Cardiac muscle cell (in vitro differentiated cells and primary cell): ENCODE data around the gene KCNN3. TPM values are rescaled to one million over a fixed set of nuclear protein-coding genes. Genes with fewer than 3 reads are reported as not detected.
A peak's percentile ranks its signal among the peaks of the same experiment; 100 is the strongest.

ENCODE experiments used
- DNase-seq, 2 donors: peaks; one replicate each; pipeline versions ENCODE4 v3.0.0 to v3.0.0-alpha.2; 2010 to 2017; ENCODE audit warnings: low read depth in 1 of 2, low spot score in 1 of 2
- H3K27ac ChIP-seq: fragments of 200-600 bp; sonication (generic); 2 replicates; pipeline ENCODE4 v1.5.1; 2016
- H3K27me3 ChIP-seq: fragments of 200-600 bp; sonication (generic); 2 replicates; pipeline ENCODE4 v1.6.0; 2016; ENCODE audit warnings: control low read depth
- H3K36me3 ChIP-seq: fragments of 200-600 bp; sonication (generic); 2 replicates; pipeline ENCODE4 v1.5.1; 2016; ENCODE audit warnings: control low read depth
- H3K4me1 ChIP-seq: fragments of 200-600 bp; sonication (generic); 2 replicates; pipeline ENCODE4 v1.8.1; 2017; ENCODE audit warnings: low read depth, mild to moderate bottlenecking, mixed run types
- H3K4me3 ChIP-seq: fragments of 200-600 bp; sonication (generic); 2 replicates; pipeline ENCODE4 v1.5.1; 2016; ENCODE audit warnings: mild to moderate bottlenecking
- H3K9me3 ChIP-seq: fragments of 200-600 bp; sonication (generic); 2 replicates; pipeline ENCODE4 v1.5.1; 2017; ENCODE audit warnings: low read depth, mild to moderate bottlenecking, control low read depth
- polyA plus RNA-seq: library from polyadenylated mRNA; unstranded; fragments of >200 nt; fragmentation: Nextera tagmentation; extraction: Ambion mirVana; gene quantifications from 2 replicates; pipeline ENCODE4 v1.2.1, GENCODE V29; 2016
- total RNA-seq: library from RNA; depleted of rRNA; stranded (reverse); fragments of >200 nt; gene quantifications from 2 replicates; pipeline ENCODE4 v1.2.3, GENCODE V29; 2016
- TF ChIP-seq, protein P1 (sequence below): IDR thresholded peaks from 2 replicates; pipeline ENCODE4 v1.5.1; 2012; ENCODE audit warnings: low read depth, mild to moderate bottlenecking, low read length

Gene KCNN3
- total and polyA plus RNA-seq, 2 experiments from 2014 or later, result 1.5 to 2.9 TPM

DNA sequence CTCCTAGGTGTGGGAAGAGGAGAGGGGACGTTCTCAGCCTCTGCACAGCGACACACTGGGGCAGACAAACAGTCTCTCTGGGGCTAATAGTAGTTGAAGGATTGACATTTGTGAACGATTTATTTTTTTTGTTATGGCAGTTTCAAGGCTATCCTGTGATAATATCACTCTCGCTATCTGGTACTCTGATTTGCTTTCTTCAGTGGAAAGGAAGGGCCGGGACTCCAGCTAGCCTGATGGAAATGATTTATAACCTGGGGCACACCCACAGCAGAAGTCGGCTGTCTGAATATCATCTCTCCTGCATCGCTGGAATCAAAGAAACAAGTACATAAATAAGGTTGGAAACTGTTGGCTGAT lies 122.7 kb downstream of the KCNN3 start:
- H3K4me1 ChIP-seq, result peaks cover 7% of the 10 kb centered on the region
- H3K27ac ChIP-seq, result no peak overlapping the region

DNA sequence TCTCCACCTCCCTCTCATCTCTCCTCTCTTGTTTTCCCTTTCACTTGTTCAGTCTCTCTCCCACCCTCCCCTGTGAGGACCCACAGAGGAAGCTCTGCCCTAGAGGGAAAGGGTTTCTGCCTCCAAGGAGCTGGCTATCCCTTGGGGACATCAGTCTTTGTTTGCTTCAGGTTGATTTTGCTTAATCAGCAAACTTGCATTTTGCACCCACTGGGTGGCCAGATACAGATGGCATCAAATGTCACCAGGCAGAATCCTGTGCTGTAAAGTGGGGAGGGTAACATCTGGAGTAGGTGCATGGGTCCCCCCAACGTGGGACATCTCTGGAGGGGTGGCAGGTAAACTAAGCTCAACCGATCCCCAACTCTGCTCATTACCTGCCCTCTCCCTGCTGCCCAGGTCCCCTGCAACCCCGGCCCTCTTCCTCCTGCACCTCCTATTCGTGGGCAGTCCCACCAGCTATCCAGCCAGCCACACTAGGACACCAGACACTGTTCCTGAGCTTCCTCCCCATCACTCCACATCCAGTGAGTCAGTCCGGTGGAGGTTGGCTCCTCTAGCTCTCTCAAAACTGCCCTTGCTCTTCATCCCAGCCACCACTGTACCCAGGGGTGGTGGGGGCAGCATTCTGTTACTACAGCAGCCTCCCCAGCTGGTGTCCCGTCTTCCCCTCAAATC lies 123.3 kb downstream of the KCNN3 start:
- H3K4me3 ChIP-seq, result no peak overlapping the region
- no peaks in the 10 kb centered on the region for H3K36me3 ChIP-seq
- peaks cover 7% of the 10 kb centered on the region for H3K4me1 ChIP-seq
- H3K9me3 ChIP-seq, result no peaks in the 10 kb centered on the region
- H3K27ac ChIP-seq, result no peak overlapping the region
- TF ChIP-seq, protein P1, sequence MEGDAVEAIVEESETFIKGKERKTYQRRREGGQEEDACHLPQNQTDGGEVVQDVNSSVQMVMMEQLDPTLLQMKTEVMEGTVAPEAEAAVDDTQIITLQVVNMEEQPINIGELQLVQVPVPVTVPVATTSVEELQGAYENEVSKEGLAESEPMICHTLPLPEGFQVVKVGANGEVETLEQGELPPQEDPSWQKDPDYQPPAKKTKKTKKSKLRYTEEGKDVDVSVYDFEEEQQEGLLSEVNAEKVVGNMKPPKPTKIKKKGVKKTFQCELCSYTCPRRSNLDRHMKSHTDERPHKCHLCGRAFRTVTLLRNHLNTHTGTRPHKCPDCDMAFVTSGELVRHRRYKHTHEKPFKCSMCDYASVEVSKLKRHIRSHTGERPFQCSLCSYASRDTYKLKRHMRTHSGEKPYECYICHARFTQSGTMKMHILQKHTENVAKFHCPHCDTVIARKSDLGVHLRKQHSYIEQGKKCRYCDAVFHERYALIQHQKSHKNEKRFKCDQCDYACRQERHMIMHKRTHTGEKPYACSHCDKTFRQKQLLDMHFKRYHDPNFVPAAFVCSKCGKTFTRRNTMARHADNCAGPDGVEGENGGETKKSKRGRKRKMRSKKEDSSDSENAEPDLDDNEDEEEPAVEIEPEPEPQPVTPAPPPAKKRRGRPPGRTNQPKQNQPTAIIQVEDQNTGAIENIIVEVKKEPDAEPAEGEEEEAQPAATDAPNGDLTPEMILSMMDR, result no peak
- no peak for DNase-seq
- no peaks in the 10 kb centered on the region for H3K27me3 ChIP-seq

More for the DNA sequence above, 122.7 kb downstream of the KCNN3 start:
- H3K4me3 ChIP-seq, result no peak overlapping the region
- H3K36me3 ChIP-seq, result no peaks in the 10 kb centered on the region
- TF ChIP-seq, protein P1, result no peak
- no peaks in the 10 kb centered on the region for H3K27me3 ChIP-seq
- no peaks in the 10 kb centered on the region for H3K9me3 ChIP-seq
- DNase-seq, result no peak

DNA sequence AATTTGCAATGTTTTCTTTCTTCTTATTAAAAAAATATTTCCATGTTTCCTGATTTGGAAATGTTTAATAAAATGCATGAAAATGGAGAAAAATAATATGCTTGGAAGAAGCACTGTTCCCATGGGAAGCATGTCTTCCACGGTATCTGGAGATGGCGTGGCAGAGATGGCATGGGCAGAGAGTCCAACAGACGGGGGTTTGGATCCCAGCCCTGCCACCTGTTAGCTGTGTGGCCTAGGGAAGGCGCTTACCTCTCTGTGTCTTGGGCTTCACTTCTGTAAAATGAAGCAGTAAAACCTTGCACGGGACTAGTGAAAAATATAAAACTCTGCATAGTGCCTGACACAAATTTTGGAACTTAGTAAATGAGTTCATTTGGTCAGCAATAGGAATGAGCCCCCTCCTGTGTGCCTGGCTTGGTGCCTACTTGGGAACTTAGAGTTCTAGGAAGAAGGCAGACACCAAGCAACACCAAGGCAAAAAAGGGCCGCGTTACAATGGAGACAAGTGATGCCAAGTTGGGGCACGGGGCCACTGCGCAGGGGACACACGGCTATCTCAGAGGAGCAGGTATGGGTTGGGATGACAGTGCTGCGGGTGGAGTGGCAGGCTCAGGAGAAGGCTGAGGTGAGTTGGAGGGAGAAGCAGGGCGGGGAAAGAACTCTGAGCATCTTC lies 124.2 kb downstream of the KCNN3 start:
- H3K4me1 ChIP-seq, result peaks cover 7% of the 10 kb centered on the region
- TF ChIP-seq, protein P1, result no peak
- H3K36me3 ChIP-seq, result no peaks in the 10 kb centered on the region

DNA sequence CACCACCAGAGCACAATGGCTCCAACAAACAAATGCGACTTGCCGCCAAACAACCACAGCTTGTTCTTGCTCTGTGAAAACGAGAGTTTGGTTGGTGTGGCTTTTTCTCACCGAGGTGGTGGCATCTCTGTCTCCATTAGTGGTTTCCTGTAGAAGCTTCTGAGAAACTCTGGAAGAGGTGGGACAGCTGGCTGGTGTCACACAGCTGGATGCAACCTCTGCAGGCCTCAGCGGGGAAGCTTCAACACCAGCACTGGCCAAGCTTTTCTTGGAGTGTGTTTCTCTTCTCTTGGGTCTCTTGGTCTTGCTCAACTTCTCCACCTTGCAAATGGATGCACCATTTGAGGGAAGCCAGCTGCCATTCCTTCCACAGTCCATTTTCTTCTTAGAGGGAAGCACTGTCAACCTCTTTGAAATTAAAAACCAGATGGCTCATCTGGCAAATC lies 124.8 kb downstream of the KCNN3 start:
- TF ChIP-seq, protein P1, result no peak
- peak in 1 of 2 donors; percentile 23 for DNase-seq

More for the DNA sequence above, 124.2 kb downstream of the KCNN3 start:
- H3K27ac ChIP-seq, result no peak overlapping the region
- no peak overlapping the region for H3K4me3 ChIP-seq
- H3K27me3 ChIP-seq, result no peaks in the 10 kb centered on the region
- no peak for DNase-seq
- H3K9me3 ChIP-seq, result no peaks in the 10 kb centered on the region

DNA sequence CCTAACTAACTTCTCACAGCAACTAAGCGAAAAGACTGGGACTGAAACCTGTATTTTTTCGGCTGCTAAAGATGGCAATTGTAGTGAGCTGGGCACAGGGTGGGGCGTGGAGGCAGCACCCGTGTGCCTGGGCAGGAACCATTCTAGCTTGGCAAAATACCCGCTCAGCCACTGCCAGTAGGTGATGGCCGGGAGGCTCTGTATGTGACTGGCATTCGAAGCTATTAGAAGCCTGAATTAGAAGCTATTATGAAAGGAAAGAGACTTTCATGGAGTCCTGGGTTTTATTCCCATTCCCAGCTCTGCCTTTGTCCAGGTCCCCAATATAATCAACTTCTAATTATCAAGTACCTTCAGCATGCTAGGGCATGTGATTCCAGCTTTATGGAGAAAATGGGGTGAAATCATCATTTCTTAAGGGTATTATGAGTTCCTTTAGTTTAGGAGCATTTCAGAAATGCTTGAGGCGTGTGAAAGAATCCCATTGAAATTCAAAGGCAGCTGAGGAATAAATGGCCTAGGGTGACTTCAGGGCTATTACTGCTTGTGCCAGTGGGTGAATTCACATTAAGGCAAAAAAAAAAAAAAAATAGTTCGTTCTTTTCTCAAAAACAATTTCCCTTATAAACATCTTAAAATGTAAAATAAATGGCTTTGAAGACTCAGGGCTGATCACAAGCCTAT lies 125.6 kb downstream of the KCNN3 start:
- DNase-seq, result no peak
- no peaks in the 10 kb centered on the region for H3K36me3 ChIP-seq
- TF ChIP-seq, protein P1, result no peak
- no peaks in the 10 kb centered on the region for H3K27me3 ChIP-seq
- H3K27ac ChIP-seq, result no peak overlapping the region
- H3K4me1 ChIP-seq, result peaks cover 7% of the 10 kb centered on the region
- H3K9me3 ChIP-seq, result no peaks in the 10 kb centered on the region
- no peak overlapping the region for H3K4me3 ChIP-seq

More for the DNA sequence above, 124.8 kb downstream of the KCNN3 start:
- H3K27ac ChIP-seq, result no peak overlapping the region
- H3K27me3 ChIP-seq, result no peaks in the 10 kb centered on the region
- H3K36me3 ChIP-seq, result no peaks in the 10 kb centered on the region
- no peak overlapping the region for H3K4me3 ChIP-seq
- peaks cover 7% of the 10 kb centered on the region for H3K4me1 ChIP-seq
- H3K9me3 ChIP-seq, result no peaks in the 10 kb centered on the region
